ENCODE data around the gene CAMTA1. TPM values are rescaled to one million over a fixed set of nuclear protein-coding genes. Genes with fewer than 3 reads are reported as not detected.

The CAMTA1 gene
- total RNA-seq, 1 experiment from 2014 or later: 69.0 TPM

GRCh38 chr1:7002728-7003127 lies 217.5 kb downstream of the CAMTA1 start:
- DNase-seq (ENCODE audit: low read depth): peak; percentile 3

- DNase-seq (ENCODE audit: low read depth): no peak
These were observed 218.4 kb downstream of the CAMTA1 start for GRCh38 chr1:7003676-7004075.

GRCh38 chr1:7004181-7004580 lies 218.9 kb downstream of the CAMTA1 start:
- no peak for DNase-seq (ENCODE audit: low read depth)

GRCh38 chr1:7005762-7006161 lies 220.5 kb downstream of the CAMTA1 start:
- no peak for DNase-seq (ENCODE audit: low read depth)

- DNase-seq (ENCODE audit: low read depth): no peak
These were observed 222.0 kb downstream of the CAMTA1 start for GRCh38 chr1:7006996-7007871.

- no peak for DNase-seq (ENCODE audit: low read depth)
These were observed 222.6 kb downstream of the CAMTA1 start for GRCh38 chr1:7007902-7008301.

GRCh38 chr1:7008331-7008730 lies 223.1 kb downstream of the CAMTA1 start:
- no peak for DNase-seq (ENCODE audit: low read depth)

- DNase-seq (ENCODE audit: low read depth): no peak
These were observed 223.9 kb downstream of the CAMTA1 start for GRCh38 chr1:7008975-7009740.

- DNase-seq (ENCODE audit: low read depth): no peak
These were observed 224.7 kb downstream of the CAMTA1 start for GRCh38 chr1:7009741-7010525.

- DNase-seq (ENCODE audit: low read depth): no peak
These were observed 225.4 kb downstream of the CAMTA1 start for GRCh38 chr1:7010534-7011200.

- DNase-seq (ENCODE audit: low read depth): no peak
These were observed 226.6 kb downstream of the CAMTA1 start for GRCh38 chr1:7011826-7012225.

GRCh38 chr1:7012461-7012924 lies 227.2 kb downstream of the CAMTA1 start:
- DNase-seq (ENCODE audit: low read depth): no peak

GRCh38 chr1:7013833-7014639 lies 228.8 kb downstream of the CAMTA1 start:
- no peak for DNase-seq (ENCODE audit: low read depth)

GRCh38 chr1:7014640-7014930 lies 229.3 kb downstream of the CAMTA1 start:
- DNase-seq (ENCODE audit: low read depth): no peak

GRCh38 chr1:7015022-7015421 lies 229.8 kb downstream of the CAMTA1 start:
- no peak for DNase-seq (ENCODE audit: low read depth)

GRCh38 chr1:7018351-7018750 lies 233.1 kb downstream of the CAMTA1 start:
- no peak for DNase-seq (ENCODE audit: low read depth)

GRCh38 chr1:7018826-7019225 lies 233.6 kb downstream of the CAMTA1 start:
- DNase-seq (ENCODE audit: low read depth): no peak

- DNase-seq (ENCODE audit: low read depth): no peak
These were observed 234.3 kb downstream of the CAMTA1 start for GRCh38 chr1:7019510-7019909.

GRCh38 chr1:7022058-7022457 lies 236.8 kb downstream of the CAMTA1 start:
- no peak for DNase-seq (ENCODE audit: low read depth)

GRCh38 chr1:7025013-7025412 lies 239.8 kb downstream of the CAMTA1 start:
- DNase-seq (ENCODE audit: low read depth): no peak

GRCh38 chr1:7026169-7026568 lies 240.9 kb downstream of the CAMTA1 start:
- DNase-seq (ENCODE audit: low read depth): no peak

Measured in LHCN-M2 (cell line).